Duodenal mucosa (tissue), 2 donors: ENCODE data around the gene ARMC12.

Source experiments
- H3K27ac ChIP-seq: one replicate; pipeline ENCODE4 v1.7.0; 2013; ENCODE audit warnings: low read depth, low read length
- H3K27me3 ChIP-seq, 2 donors: one replicate each; pipeline ENCODE4 v1.7.0; 2013; ENCODE audit warnings: low read length in 2 of 2, control low read depth in 1 of 2; ENCODE audit not compliant: insufficient read depth in 2 of 2, control insufficient read depth in 1 of 2
- H3K36me3 ChIP-seq, 2 donors: one replicate each; pipeline ENCODE4 v1.7.0; 2013; ENCODE audit warnings: low read length in 2 of 2, control low read depth in 1 of 2; ENCODE audit not compliant: insufficient read depth in 2 of 2, control insufficient read depth in 1 of 2
- H3K4me1 ChIP-seq, 2 donors: one replicate each; pipeline ENCODE4 v1.7.0; 2013; ENCODE audit warnings: low read length in 2 of 2, control low read depth in 1 of 2; ENCODE audit not compliant: insufficient read depth in 2 of 2, control insufficient read depth in 1 of 2
- H3K4me3 ChIP-seq, 2 donors: one replicate each; pipeline ENCODE4 v1.7.0; 2013; ENCODE audit warnings: low read length in 2 of 2, low read depth in 1 of 2
- H3K9ac ChIP-seq, 2 donors: one replicate each; pipeline ENCODE4 v1.7.0; 2013; ENCODE audit warnings: low read length in 2 of 2, low read depth in 1 of 2
- H3K9me3 ChIP-seq, 2 donors: one replicate each; pipeline ENCODE4 v1.7.0; 2013; ENCODE audit warnings: low read length in 2 of 2, control low read depth in 1 of 2; ENCODE audit not compliant: control insufficient read depth in 1 of 2

Gene ARMC12

DNA sequence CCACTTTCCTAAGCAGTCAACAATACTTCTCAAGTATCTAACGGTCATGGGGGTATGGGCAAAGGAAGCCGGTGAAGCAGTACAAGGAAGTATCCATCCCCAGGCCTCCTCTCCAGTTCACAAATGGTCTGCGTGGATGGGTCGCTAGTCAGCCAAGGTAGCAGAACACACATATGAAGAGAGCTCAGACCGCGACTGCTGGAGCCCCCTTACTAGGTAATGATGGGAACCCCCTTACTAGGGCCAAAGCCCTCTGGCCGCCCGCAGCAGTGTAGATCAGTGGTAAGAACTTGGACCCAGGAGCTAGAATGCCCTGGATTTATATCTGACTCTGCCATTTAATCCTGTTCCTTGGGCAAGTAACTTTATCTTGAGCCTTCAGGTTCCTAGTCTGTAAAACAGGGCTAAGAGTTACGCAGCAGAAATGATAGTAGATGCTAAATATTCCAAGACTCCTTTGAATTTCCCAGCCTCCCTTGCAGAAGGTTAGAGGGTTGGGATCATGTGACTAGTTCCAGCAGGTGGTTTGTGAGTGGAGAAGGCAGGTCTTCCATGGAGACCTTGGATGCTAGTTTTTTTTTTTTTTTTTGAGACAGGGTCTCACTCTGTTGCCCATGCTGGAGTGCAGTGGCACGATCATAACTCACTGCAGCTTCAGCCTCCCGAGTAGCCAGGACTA lies 37.4 kb downstream of the ARMC12 start:
- Histone ChIP-seq H3K4me3 (no peak overlapping the region), H3K9me3 (no peaks in the 10 kb centered on the region), H3K4me1 (no peaks in the 10 kb centered on the region), H3K27me3 (peaks cover 3 to 22% of the 10 kb centered on the region in 2 donors), H3K27ac (no peak overlapping the region), H3K36me3 (no peaks in the 10 kb centered on the region), H3K9ac (no peak overlapping the region)

DNA sequence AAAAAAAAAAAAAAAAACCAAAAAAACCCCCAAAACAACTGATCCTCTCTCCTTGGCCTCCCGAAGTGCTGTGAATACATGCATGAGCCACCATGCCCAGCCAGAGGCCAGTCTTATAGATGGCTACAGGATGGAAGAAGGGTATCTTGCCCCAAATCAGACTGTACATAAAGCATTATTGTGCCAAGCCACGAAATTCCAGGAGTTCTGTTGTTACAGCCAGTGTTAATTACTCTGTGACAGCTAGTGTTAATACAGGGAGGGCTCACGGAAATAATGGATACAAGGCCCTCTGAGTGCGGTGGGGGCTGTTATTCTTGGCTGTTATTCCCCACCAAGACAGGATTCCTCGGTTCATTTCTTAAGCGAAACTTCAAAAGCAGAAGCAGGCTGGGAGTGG lies 38.2 kb downstream of the ARMC12 start:
- Histone ChIP-seq H3K4me3 (no peak overlapping the region), H3K27me3 (peaks cover 3 to 22% of the 10 kb centered on the region in 2 donors), H3K9ac (no peak overlapping the region), H3K9me3 (no peaks in the 10 kb centered on the region), H3K4me1 (no peaks in the 10 kb centered on the region), H3K36me3 (no peaks in the 10 kb centered on the region), H3K27ac (no peak overlapping the region)

DNA sequence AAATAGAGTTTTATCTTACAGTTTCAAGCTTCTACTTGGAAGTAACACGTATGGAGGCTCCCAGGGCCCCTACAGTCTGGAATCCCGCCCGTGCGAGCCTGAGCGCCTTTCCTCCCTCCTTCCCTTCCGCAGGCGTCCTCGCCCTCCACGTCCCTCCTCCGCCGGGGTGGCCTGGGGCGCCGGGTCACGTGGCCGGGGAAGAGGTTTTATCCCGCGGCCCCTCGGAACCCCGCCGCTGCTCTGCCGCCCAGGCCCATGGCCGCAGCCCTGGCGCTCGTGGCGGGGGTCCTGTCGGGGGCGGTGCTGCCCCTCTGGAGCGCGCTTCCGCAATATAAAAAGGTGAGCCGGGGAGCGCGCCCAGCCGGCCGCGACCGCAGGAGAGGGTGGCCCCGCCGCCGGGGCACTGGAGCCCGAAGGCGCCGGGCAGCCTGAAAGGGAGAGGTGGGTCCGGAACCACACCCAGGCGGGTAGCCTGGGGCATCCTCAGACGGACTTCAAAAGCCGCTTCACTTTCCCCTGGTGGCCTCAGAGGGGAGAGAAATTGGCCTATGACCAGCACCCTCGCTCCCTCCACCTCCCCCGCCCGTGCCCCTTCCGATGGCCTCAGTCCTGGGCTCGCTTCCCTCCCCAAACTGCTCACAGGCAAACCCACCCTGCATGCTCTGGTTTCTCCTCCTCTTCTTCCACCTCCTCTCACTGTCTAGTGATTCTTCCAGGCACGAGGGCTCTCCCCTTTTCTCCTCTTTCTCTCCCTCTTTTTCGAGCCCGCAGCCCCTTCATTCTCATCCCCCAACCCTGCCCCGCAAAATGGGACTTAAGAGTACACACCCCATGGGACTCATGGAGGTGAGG lies 39.8 kb downstream of the ARMC12 start, which contains the start of gene CLPSL2:
CLPSL2 (plus strand) TSS at position 235 of the 852 bp plus-strand sequence; CDS start at position 256, 21 bp downstream.
- Histone ChIP-seq H3K9ac (no peak within 1 kb of the TSS), H3K27ac (no peak within 1 kb of the TSS), H3K4me3 (peak within 1 kb of the TSS; percentile 40 to 54), H3K4me1 (no peaks in the 10 kb centered on the region), H3K36me3 (no peaks in the 10 kb centered on the region), H3K27me3 (peaks cover 0 to 22% of the 10 kb centered on the region in 2 donors), H3K9me3 (no peaks in the 10 kb centered on the region)

DNA sequence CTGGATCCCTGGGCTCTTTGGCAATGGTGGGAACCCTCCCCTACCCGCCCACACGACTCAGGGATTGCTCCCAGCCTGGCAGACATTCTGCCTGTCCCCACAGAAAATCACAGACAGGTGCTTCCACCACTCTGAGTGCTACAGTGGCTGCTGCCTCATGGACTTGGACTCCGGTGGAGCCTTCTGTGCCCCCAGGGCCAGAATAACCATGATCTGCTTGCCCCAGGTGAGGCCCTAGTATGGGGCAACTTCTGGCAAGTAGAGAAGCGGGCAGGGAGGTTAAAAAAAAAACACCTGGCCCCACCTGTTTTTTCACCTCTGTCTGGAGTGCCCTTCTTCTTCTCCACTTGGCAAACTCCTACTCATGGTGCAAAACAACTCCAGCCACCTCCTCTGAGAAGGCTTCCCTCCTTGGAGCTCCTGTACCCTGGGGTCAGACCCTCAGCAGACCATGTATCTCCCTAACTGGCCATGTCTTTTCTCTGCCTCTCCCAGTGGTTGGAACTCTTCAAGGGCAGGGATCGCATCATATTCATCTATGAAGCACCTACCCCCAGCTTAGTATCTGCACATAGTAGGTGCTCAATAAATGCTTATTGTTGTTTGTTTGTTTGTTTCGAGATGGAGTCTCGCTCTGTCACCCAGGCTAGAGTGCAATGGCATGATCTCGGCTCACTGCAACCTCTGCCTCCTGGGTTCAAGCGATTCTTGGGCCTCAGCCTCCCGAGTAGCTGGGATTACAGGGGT lies 40.7 kb downstream of the ARMC12 start:
- H3K9me3 ChIP-seq, result no peaks in the 10 kb centered on the region
- H3K4me3 ChIP-seq, result no peak overlapping the region
- H3K36me3 ChIP-seq, result no peaks in the 10 kb centered on the region
- no peaks in the 10 kb centered on the region for H3K4me1 ChIP-seq
- H3K9ac ChIP-seq, result no peak overlapping the region
- peaks cover 0 to 22% of the 10 kb centered on the region in 2 donors for H3K27me3 ChIP-seq
- no peak overlapping the region for H3K27ac ChIP-seq

DNA sequence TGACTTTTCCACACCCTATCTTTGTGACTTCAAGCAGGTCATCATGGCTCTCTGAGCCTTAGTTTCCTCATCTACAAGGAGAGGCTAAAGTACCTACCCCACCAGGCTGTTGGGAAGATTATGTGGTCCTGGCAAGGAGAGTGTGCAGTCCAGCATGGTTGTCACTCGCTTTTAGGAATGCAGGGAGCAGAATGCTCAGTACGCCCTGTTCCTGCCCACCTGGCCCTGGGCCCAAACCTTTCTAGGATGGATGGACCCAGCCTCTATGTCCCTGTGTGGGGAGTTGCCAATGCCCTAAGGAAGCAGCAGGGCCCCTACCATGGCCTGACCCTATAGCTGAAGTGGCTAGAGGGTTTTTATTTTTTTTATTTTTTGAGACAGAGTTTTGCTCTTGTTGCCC lies 41.6 kb downstream of the ARMC12 start:
- H3K27me3 ChIP-seq, result peaks cover 0 to 22% of the 10 kb centered on the region in 2 donors
- H3K36me3 ChIP-seq, result no peaks in the 10 kb centered on the region
- no peaks in the 10 kb centered on the region for H3K9me3 ChIP-seq
- no peak overlapping the region for H3K9ac ChIP-seq
- H3K27ac ChIP-seq, result no peak overlapping the region
- no peaks in the 10 kb centered on the region for H3K4me1 ChIP-seq
- H3K4me3 ChIP-seq, result no peak overlapping the region

DNA sequence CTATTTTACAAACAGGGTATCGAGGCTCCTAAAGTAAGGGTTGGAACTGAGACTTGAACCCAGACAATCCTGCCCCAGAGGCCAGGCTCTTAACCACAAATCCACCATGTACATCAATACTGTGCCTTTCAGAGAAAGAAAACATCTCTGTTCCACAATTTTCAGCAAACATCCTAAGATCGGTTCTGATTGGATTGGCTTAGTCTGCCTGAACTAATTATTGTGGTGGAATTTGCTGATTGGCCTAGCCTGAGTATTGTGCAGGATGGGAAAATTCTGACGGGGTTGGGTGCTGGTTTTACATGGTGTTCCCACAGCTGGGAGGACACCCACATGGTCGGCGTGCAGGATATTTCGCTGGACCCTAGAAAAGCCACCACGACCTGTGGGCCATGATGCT lies 43.9 kb downstream of the ARMC12 start, which contains the start of gene CLPSL1:
CLPSL1 (plus strand) TSS at position 301 of the 400 bp plus-strand sequence; CDS start at position 393, 92 bp downstream.
- H3K27me3 ChIP-seq, result peaks cover 4 to 13% of the 10 kb centered on the region in 2 donors
- H3K9ac ChIP-seq, result no peak within 1 kb of the TSS
- H3K4me1 ChIP-seq, result no peaks in the 10 kb centered on the region
- H3K4me3 ChIP-seq, result no peak within 1 kb of the TSS
- no peaks in the 10 kb centered on the region for H3K9me3 ChIP-seq
- no peak within 1 kb of the TSS for H3K27ac ChIP-seq
- no peaks in the 10 kb centered on the region for H3K36me3 ChIP-seq

DNA sequence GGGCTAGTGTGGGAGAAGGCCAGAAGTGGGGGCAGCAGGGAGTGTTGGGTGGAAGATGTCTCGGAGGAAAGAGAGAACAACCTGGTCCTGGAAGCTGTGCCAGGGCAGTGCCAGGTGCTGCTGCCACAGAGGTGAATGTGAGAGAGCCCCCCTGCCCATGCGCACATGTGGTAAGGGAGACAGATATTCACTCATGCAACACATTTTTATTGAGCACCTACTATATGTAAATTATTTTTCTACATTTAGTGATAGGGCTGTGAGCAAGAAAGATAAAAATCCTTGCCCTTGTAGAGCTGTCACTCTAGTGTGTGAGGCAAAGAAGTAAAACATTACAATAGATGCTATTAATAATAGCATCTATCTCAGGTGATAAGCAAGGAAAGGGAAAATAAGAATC lies 44.5 kb downstream of the ARMC12 start:
- peaks cover 7 to 13% of the 10 kb centered on the region in 2 donors for H3K27me3 ChIP-seq
- no peaks in the 10 kb centered on the region for H3K9me3 ChIP-seq
- H3K27ac ChIP-seq, result no peak overlapping the region
- no peak overlapping the region for H3K9ac ChIP-seq
- H3K4me1 ChIP-seq, result no peaks in the 10 kb centered on the region
- H3K36me3 ChIP-seq, result no peaks in the 10 kb centered on the region
- H3K4me3 ChIP-seq, result no peak overlapping the region

DNA sequence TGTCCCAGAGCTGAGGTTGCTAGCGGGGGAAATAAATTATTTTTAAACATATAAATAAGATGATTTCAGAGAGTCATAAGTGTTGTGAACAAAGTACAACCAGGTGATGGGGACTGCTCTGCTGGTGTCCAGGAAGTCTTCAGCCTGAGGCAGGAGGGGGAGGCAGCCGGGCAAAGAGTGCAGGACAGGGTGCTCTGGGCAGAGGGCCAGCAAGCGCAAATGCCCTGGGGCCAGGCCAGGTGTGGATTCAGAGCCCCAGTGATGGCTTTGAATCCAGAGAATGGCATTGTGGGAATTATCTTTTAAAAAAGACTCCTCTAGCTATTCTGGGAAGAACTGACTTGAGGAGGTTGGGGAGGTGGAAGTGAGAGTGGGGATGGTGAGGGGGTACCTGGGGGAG lies 45.6 kb downstream of the ARMC12 start:
- H3K4me1 ChIP-seq, result peaks cover 0 to 3% of the 10 kb centered on the region in 2 donors
- H3K9ac ChIP-seq, result no peak overlapping the region
- H3K27me3 ChIP-seq, result peaks cover 14 to 16% of the 10 kb centered on the region in 2 donors
- H3K27ac ChIP-seq, result no peak overlapping the region
- no peaks in the 10 kb centered on the region for H3K9me3 ChIP-seq
- no peaks in the 10 kb centered on the region for H3K36me3 ChIP-seq
- H3K4me3 ChIP-seq, result no peak overlapping the region

DNA sequence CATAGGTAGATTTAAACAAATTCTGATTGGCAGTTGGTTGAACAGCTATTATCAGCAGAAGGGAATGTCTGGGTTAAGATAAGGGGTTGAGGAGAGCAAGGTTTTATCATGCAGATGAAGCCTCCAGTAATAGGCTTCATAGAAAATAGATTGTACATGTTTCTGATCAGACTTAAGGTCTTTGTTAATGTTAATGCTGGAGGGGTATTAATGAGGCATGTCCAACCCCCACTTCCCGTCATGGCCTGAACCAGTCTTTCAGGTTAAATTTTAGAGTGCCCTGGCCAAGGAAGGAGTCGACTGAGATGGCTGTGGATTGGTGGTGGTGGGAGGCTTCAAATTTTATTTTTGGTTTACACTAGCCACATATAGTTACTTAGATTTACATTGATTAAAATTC lies 47.4 kb downstream of the ARMC12 start:
- H3K9ac ChIP-seq, result no peak overlapping the region
- no peaks in the 10 kb centered on the region for H3K9me3 ChIP-seq
- H3K4me1 ChIP-seq, result peaks cover 0 to 3% of the 10 kb centered on the region in 2 donors
- H3K27ac ChIP-seq, result no peak overlapping the region
- no peaks in the 10 kb centered on the region for H3K36me3 ChIP-seq
- peaks cover 16 to 25% of the 10 kb centered on the region in 2 donors for H3K27me3 ChIP-seq
- H3K4me3 ChIP-seq, result no peak overlapping the region
